Neural cell (in vitro differentiated cells): ENCODE results near the gene URGCP. TPM values are rescaled to one million over a fixed set of nuclear protein-coding genes. Genes with fewer than 3 reads are reported as not detected.

Experiments
- H2AFZ ChIP-seq: fragments of 200-600, 300-800 bp; sonication (generic), shearing (Covaris generic); 2 replicates; pipeline ENCODE4 v1.6.0; 2014; ENCODE audit warnings: low read depth, mild to moderate bottlenecking, antibody characterized with exemption, low read length, moderate library complexity
- H3F3A ChIP-seq: fragments of 200-600 bp; shearing (Covaris generic); 2 replicates; pipeline ENCODE4 v1.6.1; 2016; ENCODE audit warnings: mild to moderate bottlenecking, moderate library complexity, mixed read lengths, antibody characterized with exemption, low read length; ENCODE audit not compliant: insufficient read depth, poor library complexity, severe bottlenecking
- H3K27ac ChIP-seq: fragments of 200-600, 300-800 bp; sonication (generic), shearing (Covaris generic); 2 replicates; pipeline ENCODE4 v1.5.1; 2014; ENCODE audit warnings: mild to moderate bottlenecking, low read length, moderate library complexity
- H3K27me3 ChIP-seq: fragments of 300-800, 200-600 bp; sonication (generic), shearing (Covaris generic); 2 replicates; pipeline ENCODE4 v1.6.0; 2014; ENCODE audit warnings: mild to moderate bottlenecking, low read depth, low read length, moderate library complexity; ENCODE audit not compliant: insufficient read depth
- H3K36me3 ChIP-seq: fragments of 300-800, 200-600 bp; sonication (generic), shearing (Covaris generic); 2 replicates; pipeline ENCODE4 v1.5.1; 2014; ENCODE audit warnings: mild to moderate bottlenecking, antibody characterized with exemption, low read length, moderate library complexity; ENCODE audit not compliant: insufficient read depth
- H3K4me2 ChIP-seq: fragments of 300-800, 200-600 bp; sonication (generic), shearing (Covaris generic); 2 replicates; pipeline ENCODE4 v1.6.0; 2014; ENCODE audit warnings: mild to moderate bottlenecking, low read length
- H3K4me3 ChIP-seq: fragments of 300-800, 200-600 bp; sonication (generic), shearing (Covaris generic); 2 replicates; pipeline ENCODE4 v1.5.1; 2014; ENCODE audit warnings: mild to moderate bottlenecking, low read length, moderate library complexity
- H3K79me2 ChIP-seq: fragments of 200-600 bp; shearing (Covaris generic); replicated peaks from 2 replicates; pipeline ENCODE4 v1.6.0; 2014; ENCODE audit warnings: mild to moderate bottlenecking, low read length, moderate library complexity; ENCODE audit not compliant: insufficient read depth
- H3K9ac ChIP-seq: fragments of 300-800, 200-600 bp; sonication (generic), shearing (Covaris generic); 2 replicates; pipeline ENCODE4 v1.6.1; 2016; ENCODE audit warnings: mild to moderate bottlenecking, low read length, mixed read lengths
- H3K9me2 ChIP-seq: fragments of 200-600 bp; shearing (Covaris generic); 2 replicates; pipeline ENCODE4 v1.6.1; 2016; ENCODE audit warnings: mild to moderate bottlenecking, low read length, mixed read lengths; ENCODE audit not compliant: insufficient read depth
- H3K9me3 ChIP-seq: fragments of 200-600, 300-800 bp; sonication (generic), shearing (Covaris generic); 2 replicates; pipeline ENCODE4 v1.6.1; 2016; ENCODE audit warnings: mild to moderate bottlenecking, mixed run types, low read length, moderate library complexity, mixed read lengths
- H4K20me1 ChIP-seq: fragments of 200-600 bp; shearing (Covaris generic); 2 replicates; pipeline ENCODE4 v1.6.1; 2016; ENCODE audit warnings: mild to moderate bottlenecking, mixed run types; ENCODE audit not compliant: insufficient read depth
- EP300 ChIP-seq: fragments of 450-650 bp; conservative IDR thresholded peaks from 2 replicates; pipeline ENCODE4 v1.6.1; 2014; ENCODE audit warnings: antibody characterized with exemption, mild to moderate bottlenecking, moderate library complexity; ENCODE audit not compliant: poor library complexity, severe bottlenecking
- EZH2 ChIP-seq: fragments of 200-600, 300-800 bp; shearing (Covaris generic), sonication (generic); IDR thresholded peaks from 2 replicates; pipeline ENCODE4 v1.6.1; 2014; ENCODE audit warnings: antibody characterized with exemption, low read length, borderline replicate concordance, mild to moderate bottlenecking; ENCODE audit not compliant: insufficient read depth, poor library complexity, severe bottlenecking
- MXI1 ChIP-seq: fragments of 450-650 bp; conservative IDR thresholded peaks from 2 replicates; pipeline ENCODE4 v1.6.1; 2014; ENCODE audit warnings: antibody characterized with exemption, mild to moderate bottlenecking; ENCODE audit not compliant: poor library complexity, severe bottlenecking
- POLR2AphosphoS5 ChIP-seq: IDR thresholded peaks from 2 replicates; pipeline ENCODE4 v1.6.1; 2012
- RAD21 ChIP-seq: fragments of 450-650 bp; conservative IDR thresholded peaks from 2 replicates; pipeline ENCODE4 v1.6.1; 2014; ENCODE audit warnings: antibody characterized with exemption, mild to moderate bottlenecking, moderate library complexity
- SMC3 ChIP-seq: fragments of 450-650 bp; conservative IDR thresholded peaks from 2 replicates; pipeline ENCODE4 v1.6.1; 2014; ENCODE audit warnings: antibody characterized with exemption, mild to moderate bottlenecking, moderate library complexity; ENCODE audit not compliant: poor library complexity
- TAF1 ChIP-seq: IDR thresholded peaks from 2 replicates; pipeline ENCODE4 v1.6.1; 2012; ENCODE audit warnings: low read depth
- polyA plus RNA-seq: library from polyadenylated mRNA; depleted of rRNA; stranded (reverse); fragments of >200 nt; gene quantifications from 2 replicates; pipeline ENCODE4 v1.2.3, GENCODE V29; 2014
- TF ChIP-seq, protein P1 (sequence below): IDR thresholded peaks from 2 replicates; pipeline ENCODE4 v1.6.1; 2012; ENCODE audit warnings: borderline replicate concordance
- TF ChIP-seq, protein P2 (sequence below): fragments of 450-650 bp; IDR thresholded peaks from 2 replicates; pipeline ENCODE4 v1.5.1; 2014; ENCODE audit warnings: antibody characterized with exemption, mild to moderate bottlenecking, moderate library complexity; ENCODE audit not compliant: poor library complexity, severe bottlenecking

The URGCP gene
- polyA plus RNA-seq, 1 donor from 2014 or later, result 43.0 TPM

DNA sequence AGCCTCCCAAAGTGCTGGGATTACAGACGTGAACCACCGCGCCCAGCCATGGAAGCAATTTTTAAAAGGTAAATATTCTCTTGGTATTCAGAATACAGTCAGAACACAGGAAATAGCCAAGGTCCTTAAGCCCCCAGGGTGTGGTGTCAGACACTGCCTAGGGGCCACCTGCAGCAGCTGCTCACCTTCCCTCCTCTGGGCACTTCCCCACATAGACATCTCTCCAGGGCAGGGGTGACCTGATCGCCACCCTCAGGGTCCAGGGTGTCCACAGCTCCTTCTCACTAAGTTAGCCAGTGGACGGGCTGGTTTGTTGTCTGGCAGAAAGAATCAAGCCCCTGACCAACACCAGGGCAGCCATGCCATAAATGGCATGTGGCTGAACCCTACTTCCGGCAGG is 15.9 kb downstream of the URGCP start:
- Histone ChIP-seq H2AFZ (no peak overlapping the region), H3K9me3 (no peaks in the 10 kb centered on the region), H4K20me1 (no peaks in the 10 kb centered on the region), H3K4me3 (no peak overlapping the region), H3K36me3 (peaks cover 7% of the 10 kb centered on the region), H3K9me2 (no peaks in the 10 kb centered on the region), H3K4me2 (no peak overlapping the region), H3K9ac (no peak overlapping the region), H3K79me2 (peaks cover 6% of the 10 kb centered on the region), H3K27ac (no peak overlapping the region), H3K27me3 (no peaks in the 10 kb centered on the region), H3F3A (no peaks in the 10 kb centered on the region)
- TF ChIP-seq, protein P1, sequence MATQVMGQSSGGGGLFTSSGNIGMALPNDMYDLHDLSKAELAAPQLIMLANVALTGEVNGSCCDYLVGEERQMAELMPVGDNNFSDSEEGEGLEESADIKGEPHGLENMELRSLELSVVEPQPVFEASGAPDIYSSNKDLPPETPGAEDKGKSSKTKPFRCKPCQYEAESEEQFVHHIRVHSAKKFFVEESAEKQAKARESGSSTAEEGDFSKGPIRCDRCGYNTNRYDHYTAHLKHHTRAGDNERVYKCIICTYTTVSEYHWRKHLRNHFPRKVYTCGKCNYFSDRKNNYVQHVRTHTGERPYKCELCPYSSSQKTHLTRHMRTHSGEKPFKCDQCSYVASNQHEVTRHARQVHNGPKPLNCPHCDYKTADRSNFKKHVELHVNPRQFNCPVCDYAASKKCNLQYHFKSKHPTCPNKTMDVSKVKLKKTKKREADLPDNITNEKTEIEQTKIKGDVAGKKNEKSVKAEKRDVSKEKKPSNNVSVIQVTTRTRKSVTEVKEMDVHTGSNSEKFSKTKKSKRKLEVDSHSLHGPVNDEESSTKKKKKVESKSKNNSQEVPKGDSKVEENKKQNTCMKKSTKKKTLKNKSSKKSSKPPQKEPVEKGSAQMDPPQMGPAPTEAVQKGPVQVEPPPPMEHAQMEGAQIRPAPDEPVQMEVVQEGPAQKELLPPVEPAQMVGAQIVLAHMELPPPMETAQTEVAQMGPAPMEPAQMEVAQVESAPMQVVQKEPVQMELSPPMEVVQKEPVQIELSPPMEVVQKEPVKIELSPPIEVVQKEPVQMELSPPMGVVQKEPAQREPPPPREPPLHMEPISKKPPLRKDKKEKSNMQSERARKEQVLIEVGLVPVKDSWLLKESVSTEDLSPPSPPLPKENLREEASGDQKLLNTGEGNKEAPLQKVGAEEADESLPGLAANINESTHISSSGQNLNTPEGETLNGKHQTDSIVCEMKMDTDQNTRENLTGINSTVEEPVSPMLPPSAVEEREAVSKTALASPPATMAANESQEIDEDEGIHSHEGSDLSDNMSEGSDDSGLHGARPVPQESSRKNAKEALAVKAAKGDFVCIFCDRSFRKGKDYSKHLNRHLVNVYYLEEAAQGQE, result no peak
- no peak for TF ChIP-seq EP300
- no peak for TF ChIP-seq POLR2AphosphoS5
- TF ChIP-seq RAD21, result no peak
- no peak for TF ChIP-seq SMC3
- TF ChIP-seq EZH2, result no peak
- no peak for TF ChIP-seq MXI1
- TF ChIP-seq, protein P2, sequence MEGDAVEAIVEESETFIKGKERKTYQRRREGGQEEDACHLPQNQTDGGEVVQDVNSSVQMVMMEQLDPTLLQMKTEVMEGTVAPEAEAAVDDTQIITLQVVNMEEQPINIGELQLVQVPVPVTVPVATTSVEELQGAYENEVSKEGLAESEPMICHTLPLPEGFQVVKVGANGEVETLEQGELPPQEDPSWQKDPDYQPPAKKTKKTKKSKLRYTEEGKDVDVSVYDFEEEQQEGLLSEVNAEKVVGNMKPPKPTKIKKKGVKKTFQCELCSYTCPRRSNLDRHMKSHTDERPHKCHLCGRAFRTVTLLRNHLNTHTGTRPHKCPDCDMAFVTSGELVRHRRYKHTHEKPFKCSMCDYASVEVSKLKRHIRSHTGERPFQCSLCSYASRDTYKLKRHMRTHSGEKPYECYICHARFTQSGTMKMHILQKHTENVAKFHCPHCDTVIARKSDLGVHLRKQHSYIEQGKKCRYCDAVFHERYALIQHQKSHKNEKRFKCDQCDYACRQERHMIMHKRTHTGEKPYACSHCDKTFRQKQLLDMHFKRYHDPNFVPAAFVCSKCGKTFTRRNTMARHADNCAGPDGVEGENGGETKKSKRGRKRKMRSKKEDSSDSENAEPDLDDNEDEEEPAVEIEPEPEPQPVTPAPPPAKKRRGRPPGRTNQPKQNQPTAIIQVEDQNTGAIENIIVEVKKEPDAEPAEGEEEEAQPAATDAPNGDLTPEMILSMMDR, result no peak

DNA sequence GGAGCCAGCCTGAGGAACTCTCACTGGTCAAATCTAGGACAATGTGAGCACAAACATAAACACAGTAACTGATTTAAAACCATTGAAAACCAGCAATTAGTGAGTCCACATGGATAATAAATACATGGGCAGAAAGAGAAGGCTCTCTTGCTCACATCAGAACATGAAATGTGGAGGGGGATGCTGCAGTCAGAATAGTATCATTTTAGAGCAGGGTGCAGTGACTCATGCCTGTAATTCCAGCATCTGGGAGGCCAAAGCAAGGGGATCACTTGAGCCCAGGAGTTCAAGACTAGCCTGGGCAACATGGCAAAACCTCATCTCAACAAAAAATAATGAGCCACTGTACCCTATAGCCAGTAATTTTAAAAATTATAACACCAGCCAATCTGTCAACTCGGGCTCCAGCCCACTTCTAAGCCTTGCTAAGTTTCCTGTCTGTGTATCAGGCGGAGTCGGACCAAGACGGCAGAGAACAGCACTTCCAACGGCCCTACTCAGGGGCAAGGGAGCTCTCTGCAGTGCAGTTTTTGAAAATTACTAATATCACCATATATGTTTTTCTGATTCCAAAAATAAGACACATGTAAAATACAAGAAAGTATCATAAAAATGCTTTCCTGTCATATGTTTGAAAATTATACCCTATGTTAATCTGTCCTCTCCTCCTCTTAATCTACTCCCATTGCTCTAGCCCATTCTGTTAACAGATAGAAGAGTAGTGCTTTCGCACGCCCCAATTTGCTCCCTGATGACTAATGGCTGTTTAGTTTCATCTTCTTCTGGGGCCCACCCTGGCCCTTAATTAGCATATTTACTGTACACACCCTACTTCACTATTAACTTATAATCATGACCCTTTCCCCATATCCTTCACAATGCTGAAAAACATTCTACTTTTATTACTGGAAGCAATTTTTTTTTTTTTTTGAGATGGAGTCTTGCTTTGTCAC is 17.1 kb downstream of the URGCP start:
- Histone ChIP-seq H3K27ac (no peak overlapping the region), H3K79me2 (peaks cover 4% of the 10 kb centered on the region), H3K9me2 (no peaks in the 10 kb centered on the region), H4K20me1 (no peaks in the 10 kb centered on the region), H3F3A (no peaks in the 10 kb centered on the region), H3K9ac (no peak overlapping the region), H3K36me3 (peaks cover 7% of the 10 kb centered on the region), H3K4me2 (no peak overlapping the region), H3K4me3 (no peak overlapping the region), H2AFZ (no peak overlapping the region), H3K27me3 (no peaks in the 10 kb centered on the region), H3K9me3 (no peaks in the 10 kb centered on the region)
- no peak for TF ChIP-seq RAD21
- no peak for TF ChIP-seq POLR2AphosphoS5
- TF ChIP-seq SMC3, result no peak
- no peak for TF ChIP-seq TAF1
- TF ChIP-seq MXI1, result no peak
- TF ChIP-seq, protein P2, result no peak
- TF ChIP-seq EP300, result no peak
- TF ChIP-seq, protein P1, result no peak
- no peak for TF ChIP-seq EZH2
